ENCODE data around the gene SRP19. TPM values are rescaled to one million over a fixed set of nuclear protein-coding genes. Genes with fewer than 3 reads are reported as not detected.

Gene SRP19
- total RNA-seq, 4 donors from 2014 or later: 15.7 to 58.6 (median 40.6) TPM

GRCh38 chr5:112861638-112861985, 525 bp downstream of the SRP19 start:
- peaks cover 0 to 24% (median 4%) of the 10 kb centered on the region in 4 donors for H3K36me3 ChIP-seq
- DNase-seq: no peak
- H3K9me3 ChIP-seq: no peaks in the 10 kb centered on the region
- 0 to 2% methylated on average over 5 to 8 of the region's 8 CpGs for WGBS, 2 donors (ENCODE audit: low coverage in 1 of 2)
- H3K27ac ChIP-seq: peak overlapping the region; percentile 86 to 92 (median 90)
- H3K4me3 ChIP-seq: peak overlapping the region; percentile 67 to 98 (median 88)
- H3K4me1 ChIP-seq: peaks cover 0 to 33% (median 18%) of the 10 kb centered on the region in 4 donors
- intact Hi-C loops (cut with DNase I; ENCODE audit: low total_unique reads): no loop called here
- in situ Hi-C loops (cut with MboI; ENCODE audit: low pct_ligation_motif_present in 1 of 4, low pct_unique_long_range_greater_than_20kb in 1 of 4, low sequenced_read_pairs in 3 of 4): no loop called here
- no peaks in the 10 kb centered on the region for H3K27me3 ChIP-seq
- TF ChIP-seq POLR2A (IDR thresholded peaks at IDR 0.05) (no peak), POLR2AphosphoS5 (IDR thresholded peaks at IDR 0.05) (no peak), EP300 (IDR thresholded peaks at IDR 0.05; ENCODE audit: low read depth) (no peak), CTCF (IDR thresholded peaks at IDR 0.05) (no peak)

GRCh38 chr5:112862085-112862484, 998 bp downstream of the SRP19 start:
- TF ChIP-seq POLR2AphosphoS5 (IDR thresholded peaks at IDR 0.05): no peak
- no peak for TF ChIP-seq POLR2A (IDR thresholded peaks at IDR 0.05)
- no peak for TF ChIP-seq EP300 (IDR thresholded peaks at IDR 0.05; ENCODE audit: low read depth)
- no peak for TF ChIP-seq CTCF (IDR thresholded peaks at IDR 0.05)
- no peak for DNase-seq
- H3K4me1 ChIP-seq: peaks cover 0 to 33% (median 18%) of the 10 kb centered on the region in 4 donors
- H3K36me3 ChIP-seq: peaks cover 0 to 29% (median 4%) of the 10 kb centered on the region in 4 donors
- H3K9me3 ChIP-seq: no peaks in the 10 kb centered on the region
- peak overlapping the region; percentile 67 to 98 (median 88) for H3K4me3 ChIP-seq
- intact Hi-C loops (cut with DNase I; ENCODE audit: low total_unique reads) (no loop called here), in situ Hi-C loops (cut with MboI; ENCODE audit: low pct_ligation_motif_present in 1 of 4, low pct_unique_long_range_greater_than_20kb in 1 of 4, low sequenced_read_pairs in 3 of 4) (no loop called here)
- H3K27me3 ChIP-seq: no peaks in the 10 kb centered on the region
- WGBS, 2 donors (ENCODE audit: low coverage in 1 of 2): 54 to 66% methylated on average over 6 to 9 of the region's 9 CpGs
- peak overlapping the region; percentile 86 to 92 (median 90) for H3K27ac ChIP-seq

GRCh38 chr5:112863549-112863948, 2.5 kb downstream of the SRP19 start:
- peaks cover 0 to 33% (median 18%) of the 10 kb centered on the region in 4 donors for H3K4me1 ChIP-seq
- no peak overlapping the region for H3K4me3 ChIP-seq
- no peak for TF ChIP-seq EP300 (IDR thresholded peaks at IDR 0.05; ENCODE audit: low read depth)
- no peak for TF ChIP-seq POLR2A (IDR thresholded peaks at IDR 0.05)
- TF ChIP-seq POLR2AphosphoS5 (IDR thresholded peaks at IDR 0.05): no peak
- no peak for TF ChIP-seq CTCF (IDR thresholded peaks at IDR 0.05)
- intact Hi-C loops (cut with DNase I; ENCODE audit: low total_unique reads): loop anchor here (1.0 kb wide), 1 partner anchor 39 kb away; no protein-coding TSS in a partner anchor
- in situ Hi-C loops (cut with MboI; ENCODE audit: low pct_ligation_motif_present in 1 of 4, low pct_unique_long_range_greater_than_20kb in 1 of 4, low sequenced_read_pairs in 3 of 4): no loop called here
- H3K27me3 ChIP-seq: no peaks in the 10 kb centered on the region
- WGBS, 2 donors (ENCODE audit: low coverage in 1 of 2): 88 to 90% methylated on average over 4 of the region's 4 CpGs
- H3K36me3 ChIP-seq: peaks cover 0 to 43% (median 9%) of the 10 kb centered on the region in 4 donors
- no peak for DNase-seq
- no peak overlapping the region for H3K27ac ChIP-seq
- no peaks in the 10 kb centered on the region for H3K9me3 ChIP-seq

GRCh38 chr5:112865128-112865527, 4.0 kb downstream of the SRP19 start:
- Histone ChIP-seq H3K4me3 (no peak overlapping the region), H3K27ac (no peak overlapping the region), H3K36me3 (peaks cover 0 to 54% (median 10%) of the 10 kb centered on the region in 4 donors), H3K27me3 (no peaks in the 10 kb centered on the region), H3K9me3 (no peaks in the 10 kb centered on the region), H3K4me1 (peaks cover 0 to 33% (median 18%) of the 10 kb centered on the region in 4 donors)
- DNase-seq: no peak
- in situ Hi-C loops (cut with MboI; ENCODE audit: low pct_ligation_motif_present in 1 of 4, low pct_unique_long_range_greater_than_20kb in 1 of 4, low sequenced_read_pairs in 3 of 4) (no loop called here), intact Hi-C loops (cut with DNase I; ENCODE audit: low total_unique reads) (no loop called here)
- no peak for TF ChIP-seq POLR2AphosphoS5 (IDR thresholded peaks at IDR 0.05)
- TF ChIP-seq CTCF (IDR thresholded peaks at IDR 0.05): no peak
- no peak for TF ChIP-seq EP300 (IDR thresholded peaks at IDR 0.05; ENCODE audit: low read depth)
- no peak for TF ChIP-seq POLR2A (IDR thresholded peaks at IDR 0.05)
- WGBS, 2 donors (ENCODE audit: low coverage in 1 of 2): 91 to 97% methylated on average over 3 of the region's 3 CpGs

Measured in transverse colon (tissue), 4 donors.